HCT116 (cell line): ENCODE results near the gene RIN3. TPM values are rescaled to one million over a fixed set of nuclear protein-coding genes. Genes with fewer than 3 reads are reported as not detected.

ENCODE experiments used
- ATAC-seq: fragments of 200-7000 bp; cut with Tn5 transposase; 2 replicates; pipeline ENCODE4 v1.9.1; 2020; ENCODE audit warnings: mild to moderate bottlenecking, moderate library complexity
- BruUV-seq: library from RNA; stranded (reverse); fragments of 400-500 nt; replicated peaks from 2 replicates; lab custom pipeline; 2021; lab: Mats Ljungman, UMichigan
- CTCF ChIA-PET: fragments of 300-600 bp; sonication (Branson Sonifier 250); formaldehyde crosslinking; loops from one replicate; lab custom pipeline; 2021; ENCODE audit warnings: antibody characterized with exemption; lab: Charles Lee
- POLR2A ChIA-PET: fragments of 300-600, 350-600 bp; sonication (Branson Sonifier 250); formaldehyde crosslinking; loops from one replicate; lab custom pipeline; 2021; ENCODE audit warnings: antibody characterized with exemption; lab: Charles Lee
- RAD21 ChIA-PET, 2 experiments: fragments of 300-600 bp; sonication (Branson Sonifier 250); formaldehyde crosslinking; loops; one replicate each; lab custom pipeline; 2023; ENCODE audit warnings: low total read pairs in 2 of 2; ENCODE audit not compliant: uncharacterized antibody in 2 of 2, unreplicated experiment in 2 of 2, low non-redundant PET in 1 of 2; lab: Charles Lee
- DNase-seq: peaks from one replicate; pipeline ENCODE4 v3.0.0-alpha.2; 2010; ENCODE audit warnings: low read depth, low spot score
- H2AFZ ChIP-seq: fragments of 200-600 bp; shearing (Covaris generic), sonication (generic); 2 replicates; pipeline ENCODE4 v1.6.1; 2017; ENCODE audit warnings: low read depth, mixed run types, mixed read lengths, antibody characterized with exemption, low read length; ENCODE audit not compliant: poor library complexity, severe bottlenecking
- H3K27ac ChIP-seq: 2 replicates; pipeline ENCODE4 v1.5.1; 2012; ENCODE audit warnings: low read depth, low read length
- H3K27me3 ChIP-seq: fragments of 200-600 bp; sonication (generic); 2 replicates; pipeline ENCODE4 v1.6.1; 2016; ENCODE audit warnings: mixed run types, low read length, mixed read lengths; ENCODE audit not compliant: insufficient read depth
- H3K36me3 ChIP-seq, 2 experiments: fragments of 200-500 bp in 1 of 2; fragments of 200-600 bp in 1 of 2; sonication (Bioruptor generic) in 1 of 2; sonication (generic) in 1 of 2; 2 replicates each; pipeline versions ENCODE4 v1.5.1 to v1.6.1; 2014 to 2016; ENCODE audit warnings: low read length in 2 of 2, inconsistent platforms in 1 of 2, mixed read lengths in 1 of 2, mixed run types in 1 of 2; ENCODE audit not compliant: insufficient read depth in 2 of 2, control insufficient read depth in 1 of 2
- H3K4me1 ChIP-seq, 2 experiments: fragments of 200-600 bp in 1 of 2; sonication (generic) in 1 of 2; 2 replicates each; pipeline versions ENCODE4 v1.5.1 to v1.6.1; 2012 to 2017; ENCODE audit warnings: low read length in 2 of 2, inconsistent platforms in 1 of 2, mild to moderate bottlenecking in 1 of 2, mixed read lengths in 1 of 2, mixed run types in 1 of 2, moderate library complexity in 1 of 2; ENCODE audit not compliant: insufficient read depth in 2 of 2, control insufficient read depth in 1 of 2
- H3K4me2 ChIP-seq: fragments of 200-600 bp; sonication (generic); 2 replicates; pipeline ENCODE4 v1.6.1; 2017; ENCODE audit warnings: mixed run types, low read length, mixed read lengths
- H3K4me3 ChIP-seq, 2 experiments: fragments of 200-600 bp in 1 of 2; sonication (generic) in 1 of 2; replicated peaks in 1 of 2; 2 replicates each; pipeline ENCODE4 v1.5.1; 2011 to 2016; ENCODE audit warnings: low read length in 2 of 2, control low read depth in 1 of 2, low read depth in 1 of 2, mild to moderate bottlenecking in 1 of 2, mixed read lengths in 1 of 2, mixed run types in 1 of 2
- H3K79me2 ChIP-seq: fragments of 200-600 bp; sonication (generic); 2 replicates; pipeline ENCODE4 v1.6.1; 2017; ENCODE audit warnings: mild to moderate bottlenecking, mixed run types, low read length, moderate library complexity, mixed read lengths; ENCODE audit not compliant: insufficient read depth
- H3K9ac ChIP-seq: fragments of 200-600 bp; sonication (generic); 2 replicates; pipeline ENCODE4 v1.6.1; 2016; ENCODE audit warnings: low read length, mixed read lengths
- H3K9me2 ChIP-seq: fragments of 200-600 bp; sonication (generic), shearing (Covaris generic); 2 replicates; pipeline ENCODE4 v1.6.1; 2017; ENCODE audit warnings: mixed run types, mild to moderate bottlenecking, moderate library complexity; ENCODE audit not compliant: insufficient read depth
- H3K9me3 ChIP-seq, 2 experiments: fragments of 200-500 bp in 1 of 2; fragments of 200-600 bp in 1 of 2; sonication (Bioruptor generic) in 1 of 2; sonication (generic) in 1 of 2; 2 replicates each; pipeline ENCODE4 v1.6.1; 2014 to 2017; ENCODE audit warnings: low read length in 2 of 2, mixed read lengths in 2 of 2, inconsistent platforms in 1 of 2, low read depth in 1 of 2, mild to moderate bottlenecking in 1 of 2, mixed run types in 1 of 2, moderate library complexity in 1 of 2; ENCODE audit not compliant: control insufficient read depth in 1 of 2, insufficient read depth in 1 of 2
- H4K20me1 ChIP-seq: fragments of 200-600 bp; sonication (generic), shearing (Covaris generic); 2 replicates; pipeline ENCODE4 v1.6.1; 2017; ENCODE audit warnings: mixed run types, mild to moderate bottlenecking, moderate library complexity; ENCODE audit not compliant: insufficient read depth
- CBX3 ChIP-seq: IDR thresholded peaks from 2 replicates; pipeline ENCODE4 v1.6.1; 2012; ENCODE audit warnings: low read depth
- CTCF ChIP-seq, 3 experiments: fragments of 200-600 bp in 1 of 3; sonication (generic) in 1 of 3; IDR thresholded peaks in 2 of 3; conservative IDR thresholded peaks in 1 of 3; 2 replicates each; pipeline ENCODE4 v1.5.1; 2012 to 2017; ENCODE audit warnings: low read depth in 2 of 3, low read length in 2 of 3, antibody characterized with exemption in 1 of 3, borderline replicate concordance in 1 of 3, control low read depth in 1 of 3, mild to moderate bottlenecking in 1 of 3, mixed read lengths in 1 of 3, mixed run types in 1 of 3, moderate library complexity in 1 of 3; ENCODE audit not compliant: insufficient read depth in 1 of 3
- EGR1 ChIP-seq: IDR thresholded peaks from 2 replicates; pipeline ENCODE4 v1.6.1; 2012; ENCODE audit warnings: low read depth
- JUND ChIP-seq: IDR thresholded peaks from 2 replicates; pipeline ENCODE4 v1.6.1; 2012
- POLR2AphosphoS5 ChIP-seq: IDR thresholded peaks from 2 replicates; pipeline ENCODE4 v1.6.1; 2011; ENCODE audit warnings: mild to moderate bottlenecking, low read depth, low read length, moderate library complexity
- ZBTB33 ChIP-seq: IDR thresholded peaks from 2 replicates; pipeline ENCODE4 v1.6.1; 2011; ENCODE audit warnings: mild to moderate bottlenecking, low read length, moderate library complexity; ENCODE audit not compliant: insufficient replicate concordance; ENCODE audit errors: extremely low read depth
- ZNF274 ChIP-seq: fragments of 200-500 bp; sonication (Bioruptor generic); IDR thresholded peaks from 2 replicates; pipeline ENCODE4 v1.6.1; 2014; ENCODE audit warnings: mild to moderate bottlenecking, low read depth, low read length, inconsistent platforms
- intact Hi-C: fragments of 100-400 bp; cut with micrococcal nuclease; formaldehyde crosslinking; loops from 2 replicates; pipeline ENCODE4 v1.10.0; 2022
- total RNA-seq: library from RNA; stranded (reverse); gene quantifications from one replicate; pipeline ENCODE4 v1.2.1, GENCODE V29; 2021; ENCODE audit not compliant: unreplicated experiment

The RIN3 gene
- total RNA-seq, 1 experiment from 2014 or later = 22.2 TPM

- Histone ChIP-seq H3K27me3 (no peaks in the 10 kb centered on the region), H3K36me3 (no peaks in the 10 kb centered on the region), H3K79me2 (no peaks in the 10 kb centered on the region), H3K27ac (no peak overlapping the region), H3K4me1 (peaks cover 30 to 37% of the 10 kb centered on the region in 2 experiments), H3K9me3 (no peaks in the 10 kb centered on the region), H2AFZ (no peak overlapping the region), H3K4me3 (no peak overlapping the region), H4K20me1 (no peaks in the 10 kb centered on the region), H3K9ac (no peak overlapping the region), H3K9me2 (no peaks in the 10 kb centered on the region), H3K4me2 (no peak overlapping the region)
- ChIA-PET POLR2A (no interaction called here), CTCF (no interaction called here), RAD21 (no interaction called here)
- no peak for TF ChIP-seq ZNF274
- TF ChIP-seq CTCF (IDR thresholded peaks at IDR 0.05 in 2 of 3, conservative IDR thresholded peaks at IDR 0.05 in 1 of 3; ENCODE audit: borderline replicate concordance in 1 of 3, insufficient read depth in 1 of 3, low read depth in 2 of 3, low read length in 2 of 3) = no peak
- TF ChIP-seq ZBTB33 = no peak
- no peak for TF ChIP-seq CBX3
- TF ChIP-seq EGR1 = no peak
- no peak for TF ChIP-seq POLR2AphosphoS5
- no peak for TF ChIP-seq JUND
- ATAC-seq (no peak), DNase-seq (no peak)
- intact Hi-C loops = loop anchor here (10.0 kb wide), 1 partner anchor 209 kb away; no protein-coding TSS in a partner anchor
- BruUV-seq = no TSS peak
These were observed 38.0 kb upstream of the RIN3 start for GRCh38 chr14:92475451-92476187.
